ENCODE results near the gene EVA1A. TPM values are rescaled to one million over a fixed set of nuclear protein-coding genes. Genes with fewer than 3 reads are reported as not detected.

EVA1A gene
- total RNA-seq, 2 experiments from 2014 or later = 0.17 TPM; not detected in 1

- no peaks in the 10 kb centered on the region for H3K36me3 Mint-ChIP-seq (ENCODE audit: low read depth)
- no peaks in the 10 kb centered on the region for H3K9me3 Mint-ChIP-seq
- POLR2A ChIA-PET = no interaction called here
- H3K27ac Mint-ChIP-seq = no peak overlapping the region
- no peak overlapping the region for H3K4me3 Mint-ChIP-seq
- peaks cover 22% of the 10 kb centered on the region for H3K27me3 Mint-ChIP-seq
- no peak for DNase-seq
- H3K4me1 Mint-ChIP-seq = no peaks in the 10 kb centered on the region
- CTCF ChIA-PET = no interaction called here
Observed at GRCh38 chr2:75462206-75462605, 98.5 kb downstream of the EVA1A start.

- DNase-seq = no peak
- Mint-ChIP-seq H3K9me3 (no peaks in the 10 kb centered on the region), H3K4me1 (no peaks in the 10 kb centered on the region), H3K36me3 (ENCODE audit: low read depth) (no peaks in the 10 kb centered on the region), H3K27me3 (peaks cover 19% of the 10 kb centered on the region), H3K4me3 (no peak overlapping the region), H3K27ac (no peak overlapping the region)
- CTCF ChIA-PET = no interaction called here
- POLR2A ChIA-PET = no interaction called here
Observed at GRCh38 chr2:75460630-75461029, 100.1 kb downstream of the EVA1A start.

- Mint-ChIP-seq H3K36me3 (ENCODE audit: low read depth) (no peaks in the 10 kb centered on the region), H3K4me1 (no peaks in the 10 kb centered on the region), H3K9me3 (no peaks in the 10 kb centered on the region), H3K27me3 (peaks cover 14% of the 10 kb centered on the region), H3K27ac (no peak overlapping the region), H3K4me3 (no peak overlapping the region)
- CTCF ChIA-PET = interaction anchor here (0.6 kb wide), 1 partner anchor 16 kb away, joined by 3 read pairs; no protein-coding TSS in a partner anchor
- POLR2A ChIA-PET = no interaction called here
- DNase-seq = no peak
Observed at GRCh38 chr2:75459565-75460310, 101.0 kb downstream of the EVA1A start.

- Mint-ChIP-seq H3K27ac (no peak overlapping the region), H3K27me3 (peaks cover 12% of the 10 kb centered on the region), H3K36me3 (ENCODE audit: low read depth) (no peaks in the 10 kb centered on the region), H3K4me3 (no peak overlapping the region), H3K9me3 (no peaks in the 10 kb centered on the region), H3K4me1 (no peaks in the 10 kb centered on the region)
- ChIA-PET POLR2A (no interaction called here), CTCF (no interaction called here)
- DNase-seq = no peak
Observed at GRCh38 chr2:75458201-75458600, 102.5 kb downstream of the EVA1A start.

GRCh38 chr2:75456825-75457224, 103.9 kb downstream of the EVA1A start:
- Mint-ChIP-seq H3K36me3 (ENCODE audit: low read depth) (no peaks in the 10 kb centered on the region), H3K27me3 (peaks cover 11% of the 10 kb centered on the region), H3K9me3 (no peaks in the 10 kb centered on the region), H3K4me3 (no peak overlapping the region), H3K27ac (no peak overlapping the region), H3K4me1 (no peaks in the 10 kb centered on the region)
- ChIA-PET CTCF (no interaction called here), POLR2A (no interaction called here)
- DNase-seq = no peak

GRCh38 chr2:75456111-75456510, 104.6 kb downstream of the EVA1A start:
- H3K27ac Mint-ChIP-seq = no peak overlapping the region
- H3K27me3 Mint-ChIP-seq = peaks cover 7% of the 10 kb centered on the region
- no peak overlapping the region for H3K4me3 Mint-ChIP-seq
- POLR2A ChIA-PET = no interaction called here
- no peaks in the 10 kb centered on the region for H3K9me3 Mint-ChIP-seq
- H3K36me3 Mint-ChIP-seq (ENCODE audit: low read depth) = no peaks in the 10 kb centered on the region
- CTCF ChIA-PET = no interaction called here
- no peak for DNase-seq
- H3K4me1 Mint-ChIP-seq = no peaks in the 10 kb centered on the region

- POLR2A ChIA-PET = no interaction called here
- DNase-seq = no peak
- H3K4me3 Mint-ChIP-seq = no peak overlapping the region
- H3K4me1 Mint-ChIP-seq = no peaks in the 10 kb centered on the region
- CTCF ChIA-PET = no interaction called here
- no peak overlapping the region for H3K27ac Mint-ChIP-seq
- no peaks in the 10 kb centered on the region for H3K9me3 Mint-ChIP-seq
- peaks cover 2% of the 10 kb centered on the region for H3K27me3 Mint-ChIP-seq
- H3K36me3 Mint-ChIP-seq (ENCODE audit: low read depth) = no peaks in the 10 kb centered on the region
Observed at GRCh38 chr2:75454241-75454620, 106.5 kb downstream of the EVA1A start.

GRCh38 chr2:75453384-75454240, 107.1 kb downstream of the EVA1A start:
- Mint-ChIP-seq H3K27ac (no peak overlapping the region), H3K4me3 (no peak overlapping the region), H3K27me3 (peaks cover 2% of the 10 kb centered on the region), H3K36me3 (ENCODE audit: low read depth) (no peaks in the 10 kb centered on the region), H3K4me1 (no peaks in the 10 kb centered on the region), H3K9me3 (no peaks in the 10 kb centered on the region)
- no peak for DNase-seq
- CTCF ChIA-PET = no interaction called here
- POLR2A ChIA-PET = no interaction called here

- no peak overlapping the region for H3K27ac Mint-ChIP-seq
- H3K27me3 Mint-ChIP-seq = peaks cover 2% of the 10 kb centered on the region
- POLR2A ChIA-PET = no interaction called here
- no peak overlapping the region for H3K4me3 Mint-ChIP-seq
- no peaks in the 10 kb centered on the region for H3K9me3 Mint-ChIP-seq
- CTCF ChIA-PET = no interaction called here
- no peaks in the 10 kb centered on the region for H3K36me3 Mint-ChIP-seq (ENCODE audit: low read depth)
- DNase-seq = no peak
- no peaks in the 10 kb centered on the region for H3K4me1 Mint-ChIP-seq
Observed at GRCh38 chr2:75450068-75450467, 110.7 kb downstream of the EVA1A start.

GRCh38 chr2:75447176-75447575, 113.6 kb downstream of the EVA1A start:
- CTCF ChIA-PET = interaction anchor here (0.7 kb wide), 1 partner anchor 189 kb away, joined by 3 read pairs; no protein-coding TSS in a partner anchor
- H3K4me1 Mint-ChIP-seq = no peaks in the 10 kb centered on the region
- POLR2A ChIA-PET = no interaction called here

More at GRCh38 chr2:75447176-75447575, 113.6 kb downstream of the EVA1A start:
- Mint-ChIP-seq H3K9me3 (no peaks in the 10 kb centered on the region), H3K4me3 (no peak overlapping the region), H3K27ac (no peak overlapping the region), H3K27me3 (no peaks in the 10 kb centered on the region), H3K36me3 (ENCODE audit: low read depth) (no peaks in the 10 kb centered on the region)
- no peak for DNase-seq

Other genes with a start within 250 kb of the EVA1A start
- gene MRPL19, start 85.8 kb upstream of the EVA1A start, total RNA-seq = 10 to 100 TPM; 33.9 to 38.3 TPM
- gene GCFC2, start 150.0 kb upstream of the EVA1A start, total RNA-seq = 10 to 100 TPM; 23.1 to 25.4 TPM

Data from activated CD4-positive, alpha-beta T cell treated with anti-CD3 and anti-CD28 coated beads, Interleukin-2, amount 10 ng/mL, durations not matched to agents 7 days and 5 days (primary cell).